Mesenchymal stem cell (in vitro differentiated cells and primary cell): ENCODE data around the gene TEKT5.

ENCODE experiments used
- DNase-seq: peaks from one replicate; pipeline ENCODE4 v3.0.0-alpha.2; 2013
- H2AFZ ChIP-seq: one replicate; pipeline ENCODE4 v1.6.1; 2013; ENCODE audit warnings: low read depth, mild to moderate bottlenecking, control low read depth, inconsistent platforms, low read length, moderate library complexity
- H2AK5ac ChIP-seq: 2 replicates; pipeline ENCODE4 v1.6.1; 2013; ENCODE audit warnings: low read length, moderate library complexity, mild to moderate bottlenecking, inconsistent platforms; ENCODE audit not compliant: severe bottlenecking
- H2BK120ac ChIP-seq: one replicate; pipeline ENCODE4 v1.6.1; 2013; ENCODE audit warnings: low read depth, mild to moderate bottlenecking, inconsistent platforms, low read length, moderate library complexity
- H2BK12ac ChIP-seq, 2 experiments: one replicate each; pipeline ENCODE4 v1.6.1; 2013; ENCODE audit warnings: inconsistent platforms in 2 of 2, low read length in 2 of 2, mild to moderate bottlenecking in 2 of 2, moderate library complexity in 2 of 2, control low read depth in 1 of 2
- H2BK15ac ChIP-seq: one replicate; pipeline ENCODE4 v1.6.1; 2013; ENCODE audit warnings: mild to moderate bottlenecking, low read depth, inconsistent platforms; ENCODE audit not compliant: poor library complexity, severe bottlenecking
- H2BK5ac ChIP-seq: 2 replicates; pipeline ENCODE4 v1.6.1; 2013; ENCODE audit warnings: low read depth, mild to moderate bottlenecking, low read length, control low read depth, inconsistent platforms; ENCODE audit not compliant: poor library complexity, severe bottlenecking
- H3K14ac ChIP-seq, 2 experiments: one replicate each; pipeline ENCODE4 v1.6.1; 2013; ENCODE audit warnings: inconsistent platforms in 2 of 2, low read length in 2 of 2, control low read depth in 1 of 2, mild to moderate bottlenecking in 1 of 2, moderate library complexity in 1 of 2
- H3K18ac ChIP-seq, 2 experiments: one replicate each; pipeline ENCODE4 v1.6.1; 2013; ENCODE audit warnings: inconsistent platforms in 2 of 2, low read length in 2 of 2, control low read depth in 1 of 2, low read depth in 1 of 2, mild to moderate bottlenecking in 1 of 2
- H3K23ac ChIP-seq, 2 experiments: one replicate each; pipeline ENCODE4 v1.6.1; 2013; ENCODE audit warnings: inconsistent platforms in 2 of 2, low read length in 2 of 2, mild to moderate bottlenecking in 2 of 2, moderate library complexity in 2 of 2, control low read depth in 1 of 2
- H3K27ac ChIP-seq: 2 replicates; pipeline ENCODE4 v1.5.1; 2013; ENCODE audit warnings: mild to moderate bottlenecking, moderate library complexity, low read length, control low read depth, inconsistent platforms; ENCODE audit not compliant: poor library complexity, severe bottlenecking
- H3K27me3 ChIP-seq, 2 experiments: 2 replicates each; pipeline versions ENCODE4 v1.6.1 to v1.7.0; 2013; ENCODE audit warnings: low read length in 2 of 2, mild to moderate bottlenecking in 2 of 2, moderate library complexity in 2 of 2, control low read depth in 1 of 2, inconsistent platforms in 1 of 2; ENCODE audit not compliant: control insufficient read depth in 1 of 2, insufficient read depth in 1 of 2
- H3K36me3 ChIP-seq, 2 experiments: 2 replicates each; pipeline versions ENCODE4 v1.6.1 to v1.7.0; 2013; ENCODE audit warnings: low read length in 2 of 2, control low read depth in 1 of 2, inconsistent platforms in 1 of 2, low read depth in 1 of 2, mild to moderate bottlenecking in 1 of 2; ENCODE audit not compliant: insufficient read depth in 2 of 2, control insufficient read depth in 1 of 2
- H3K4ac ChIP-seq, 2 experiments: one replicate each; pipeline ENCODE4 v1.6.1; 2013; ENCODE audit warnings: inconsistent platforms in 2 of 2, low read length in 2 of 2, mild to moderate bottlenecking in 2 of 2, moderate library complexity in 2 of 2, control low read depth in 1 of 2, low read depth in 1 of 2
- H3K4me1 ChIP-seq: 2 replicates; pipeline ENCODE4 v1.6.1; 2013; ENCODE audit warnings: low read depth, low read length, control low read depth; ENCODE audit not compliant: control insufficient read depth, insufficient read depth
- H3K4me2 ChIP-seq: 2 replicates; pipeline ENCODE4 v1.6.1; 2013; ENCODE audit warnings: low read length, mild to moderate bottlenecking, inconsistent platforms; ENCODE audit not compliant: poor library complexity, severe bottlenecking
- H3K4me3 ChIP-seq, 2 experiments: 2 replicates each; pipeline versions ENCODE4 v1.5.1 to v1.7.0; 2013; ENCODE audit warnings: low read length in 2 of 2, mild to moderate bottlenecking in 2 of 2, control low read depth in 1 of 2, low read depth in 1 of 2; ENCODE audit not compliant: insufficient read depth in 1 of 2
- H3K79me1 ChIP-seq: replicated peaks from 2 replicates; pipeline ENCODE4 v1.6.1; 2013; ENCODE audit warnings: mild to moderate bottlenecking, control low read depth, low read length, inconsistent platforms; ENCODE audit not compliant: poor library complexity, severe bottlenecking
- H3K9ac ChIP-seq: 2 replicates; pipeline ENCODE4 v1.7.0; 2013; ENCODE audit warnings: mild to moderate bottlenecking, low read length, moderate library complexity
- H3K9me3 ChIP-seq: 2 replicates; pipeline ENCODE4 v1.7.0; 2013; ENCODE audit warnings: mild to moderate bottlenecking, low read length; ENCODE audit not compliant: control insufficient read depth
- H4K8ac ChIP-seq: one replicate; pipeline ENCODE4 v1.6.1; 2013; ENCODE audit warnings: inconsistent platforms, mild to moderate bottlenecking, low read length, moderate library complexity
- H4K91ac ChIP-seq: one replicate; pipeline ENCODE4 v1.6.1; 2013; ENCODE audit warnings: mild to moderate bottlenecking, low read length, inconsistent platforms
- WGBS: methylation state at CpG from one replicate; pipeline ENCODE4 v1.1.7; 2013; ENCODE audit warnings: mixed read lengths; 5-methylcytosine and 5-hydroxymethylcytosine counted together

The TEKT5 gene

DNA sequence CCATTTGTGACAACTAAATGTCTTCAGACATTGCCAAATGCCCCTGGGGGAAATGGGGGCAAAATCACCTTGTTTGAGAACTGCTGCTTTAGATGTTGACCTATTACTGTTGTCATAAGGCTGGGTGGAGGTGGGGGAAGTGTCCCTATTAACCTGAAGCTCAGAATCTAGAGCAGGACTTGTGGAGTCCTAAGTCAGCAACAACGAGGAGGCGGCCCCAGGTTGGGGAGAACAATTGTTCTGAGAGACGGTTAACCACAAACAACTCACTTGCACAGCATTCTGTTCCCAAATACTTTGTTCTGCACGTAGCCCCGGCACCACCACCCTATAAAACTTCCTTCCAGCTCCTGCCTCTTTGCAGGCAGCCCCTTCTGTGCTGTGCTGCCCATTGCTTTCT is 32.5 kb downstream of the TEKT5 start:
- H3K18ac ChIP-seq = no peak overlapping the region
- H3K14ac ChIP-seq = no peak overlapping the region
- H2BK5ac ChIP-seq = no peak overlapping the region
- H3K4me2 ChIP-seq = no peak overlapping the region
- H3K79me1 ChIP-seq = no peaks in the 10 kb centered on the region
- no peak for DNase-seq
- H4K91ac ChIP-seq = no peak overlapping the region
- no peak overlapping the region for H2AK5ac ChIP-seq
- H2BK12ac ChIP-seq = no peak overlapping the region
- H3K4me1 ChIP-seq = no peaks in the 10 kb centered on the region
- H3K23ac ChIP-seq = no peak overlapping the region
- no peak overlapping the region for H3K4ac ChIP-seq
- H3K9me3 ChIP-seq = no peaks in the 10 kb centered on the region
- H4K8ac ChIP-seq = no peak overlapping the region
- no peak overlapping the region for H3K4me3 ChIP-seq
- H2BK120ac ChIP-seq = no peak overlapping the region
- H3K27me3 ChIP-seq = peaks cover 8 to 44% of the 10 kb centered on the region in 2 experiments
- no peaks in the 10 kb centered on the region for H3K36me3 ChIP-seq
- H3K27ac ChIP-seq = no peak overlapping the region
- no peak overlapping the region for H2BK15ac ChIP-seq
- H3K9ac ChIP-seq = no peak overlapping the region
- 81% methylated on average over 5 of the region's 5 CpGs for WGBS
- H2AFZ ChIP-seq = no peak overlapping the region

DNA sequence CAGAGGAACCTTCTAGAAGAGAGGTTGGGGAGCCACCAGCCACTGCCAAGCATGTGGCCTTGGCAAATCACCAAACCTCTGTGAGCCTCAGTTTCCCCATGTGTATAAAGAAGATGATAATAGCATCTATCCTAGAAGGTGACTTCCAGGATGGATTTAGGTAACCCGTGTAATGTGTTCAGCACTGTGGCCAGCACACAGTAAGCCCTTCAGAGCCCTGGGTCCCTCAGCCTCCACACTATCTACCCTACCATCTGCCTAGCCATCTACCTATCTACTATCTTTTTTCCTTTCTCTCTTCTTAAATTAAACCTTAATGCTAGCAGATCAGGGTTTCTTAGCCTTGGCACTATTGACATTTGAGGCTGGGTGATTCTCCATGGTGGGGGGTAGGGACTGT is 33.0 kb downstream of the TEKT5 start:
- H2BK5ac ChIP-seq = no peak overlapping the region
- H3K36me3 ChIP-seq = no peaks in the 10 kb centered on the region
- no peak overlapping the region for H3K4me2 ChIP-seq
- H2BK12ac ChIP-seq = no peak overlapping the region
- no peak overlapping the region for H4K8ac ChIP-seq
- H3K4ac ChIP-seq = no peak overlapping the region
- no peak overlapping the region for H3K23ac ChIP-seq
- no peak overlapping the region for H3K18ac ChIP-seq
- no peak overlapping the region for H3K9ac ChIP-seq
- H3K27me3 ChIP-seq = peaks cover 8 to 44% of the 10 kb centered on the region in 2 experiments
- WGBS = 0% methylated on average over 1 of the region's 1 CpG
- H2BK120ac ChIP-seq = no peak overlapping the region
- no peaks in the 10 kb centered on the region for H3K4me1 ChIP-seq
- no peak overlapping the region for H2AFZ ChIP-seq
- H3K14ac ChIP-seq = no peak overlapping the region
- no peaks in the 10 kb centered on the region for H3K79me1 ChIP-seq
- no peak overlapping the region for H2BK15ac ChIP-seq
- no peak overlapping the region for H2AK5ac ChIP-seq
- H3K4me3 ChIP-seq = no peak overlapping the region
- no peak for DNase-seq
- H3K27ac ChIP-seq = no peak overlapping the region
- H3K9me3 ChIP-seq = no peaks in the 10 kb centered on the region
- no peak overlapping the region for H4K91ac ChIP-seq

DNA sequence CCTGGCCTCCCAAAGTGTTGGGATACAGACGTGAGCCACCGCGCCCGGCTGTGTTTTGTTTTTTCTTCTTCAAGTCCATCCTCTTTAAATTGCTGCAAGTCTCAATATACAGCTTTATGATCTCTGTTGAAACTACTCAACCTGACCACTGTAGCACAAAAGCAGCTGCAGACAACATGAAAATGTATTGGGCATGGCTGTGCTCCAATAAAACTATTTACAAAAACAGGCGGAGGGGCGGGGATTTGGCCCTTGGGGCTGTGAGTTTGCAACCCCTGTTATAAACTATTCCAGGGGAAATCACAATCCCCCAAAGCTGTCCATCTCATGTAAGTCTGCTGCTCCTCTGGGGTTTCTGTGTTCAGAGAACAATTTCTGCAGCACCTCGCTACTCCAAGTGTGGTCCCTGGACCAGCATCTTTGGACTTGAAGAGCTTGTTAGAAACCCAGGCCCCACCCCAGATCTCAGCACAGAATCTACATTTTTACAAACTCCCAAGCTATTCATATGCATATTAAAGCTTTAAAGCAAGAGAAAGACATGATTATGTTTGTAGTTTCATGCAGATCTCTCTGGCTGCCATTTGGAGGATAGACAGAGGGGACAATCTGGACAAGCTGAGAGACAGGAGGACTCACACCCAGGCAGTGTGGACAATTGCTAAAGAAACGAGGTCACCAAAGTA is 33.6 kb downstream of the TEKT5 start:
- Histone ChIP-seq H2BK5ac (no peak overlapping the region), H2BK12ac (no peak overlapping the region), H3K79me1 (no peaks in the 10 kb centered on the region), H2BK120ac (no peak overlapping the region), H3K27ac (no peak overlapping the region), H2AK5ac (no peak overlapping the region), H3K9ac (no peak overlapping the region), H3K4me1 (no peaks in the 10 kb centered on the region), H3K4me2 (no peak overlapping the region), H3K18ac (no peak overlapping the region), H2AFZ (no peak overlapping the region), H3K9me3 (no peaks in the 10 kb centered on the region), H3K14ac (no peak overlapping the region), H3K27me3 (peaks cover 3 to 44% of the 10 kb centered on the region in 2 experiments), H3K4ac (no peak overlapping the region), H2BK15ac (no peak overlapping the region), H3K23ac (no peak overlapping the region), H4K91ac (no peak overlapping the region), H3K36me3 (no peaks in the 10 kb centered on the region), H4K8ac (no peak overlapping the region), H3K4me3 (no peak overlapping the region)
- DNase-seq = no peak
- 87% methylated on average over 8 of the region's 8 CpGs for WGBS

DNA sequence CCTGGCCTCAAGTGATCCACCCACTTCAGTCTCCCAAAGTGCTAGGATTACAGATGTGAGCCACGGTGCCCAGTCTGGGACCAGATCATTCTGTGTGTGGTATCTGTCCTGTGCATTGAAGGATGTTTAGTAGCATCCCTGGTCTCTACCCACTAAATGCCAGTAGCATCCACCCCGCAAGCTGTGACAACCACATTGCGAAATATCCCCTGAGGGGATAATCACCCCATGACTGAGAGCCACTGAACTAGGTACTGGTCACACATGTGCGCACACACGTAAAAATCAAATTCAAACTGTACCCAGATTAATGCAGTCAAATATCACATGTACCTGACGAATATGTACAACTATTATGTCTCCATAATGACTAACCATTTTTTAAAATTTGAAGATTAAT is 35.8 kb downstream of the TEKT5 start:
- H2AK5ac ChIP-seq = no peak overlapping the region
- no peak overlapping the region for H3K27ac ChIP-seq
- H2BK120ac ChIP-seq = no peak overlapping the region
- H3K9ac ChIP-seq = no peak overlapping the region
- no peak overlapping the region for H3K14ac ChIP-seq
- peaks cover 0 to 33% of the 10 kb centered on the region in 2 experiments for H3K27me3 ChIP-seq
- no peak for DNase-seq
- no peak overlapping the region for H2BK5ac ChIP-seq
- H4K91ac ChIP-seq = no peak overlapping the region
- H3K9me3 ChIP-seq = no peaks in the 10 kb centered on the region
- H3K36me3 ChIP-seq = no peaks in the 10 kb centered on the region
- no peak overlapping the region for H3K4me2 ChIP-seq
- H3K79me1 ChIP-seq = no peaks in the 10 kb centered on the region
- H2BK12ac ChIP-seq = no peak overlapping the region
- no peak overlapping the region for H2BK15ac ChIP-seq
- H3K18ac ChIP-seq = no peak overlapping the region
- no peak overlapping the region for H3K23ac ChIP-seq
- no peak overlapping the region for H3K4me3 ChIP-seq
- H3K4ac ChIP-seq = no peak overlapping the region
- WGBS = 89% methylated on average over 5 of the region's 6 CpGs
- no peak overlapping the region for H2AFZ ChIP-seq
- H3K4me1 ChIP-seq = no peaks in the 10 kb centered on the region
- no peak overlapping the region for H4K8ac ChIP-seq
